Heart left ventricle (tissue), 13 donors: ENCODE measurements around the gene SUPT20HL2.

Source experiments
- POLR2A ChIP-seq, 2 donors: fragments of 450-650 bp; IDR thresholded peaks; one replicate each; pipeline ENCODE4 v1.6.1; 2017; ENCODE audit warnings: antibody characterized with exemption in 2 of 2, mild to moderate bottlenecking in 2 of 2, moderate library complexity in 2 of 2
- TF ChIP-seq, protein P1 (sequence below), 12 donors: fragments of 200-600 bp; sonication (generic) in 4 of 12; IDR thresholded peaks; one replicate each; pipeline versions ENCODE4 v1.5.0 to v1.8.0; 2018 to 2022; ENCODE audit warnings: antibody characterized with exemption in 12 of 12, mild to moderate bottlenecking in 5 of 12
- donor health status: ischemic (EF 13 %, LVEDD 7.1; RV severe dilation, severe dysfunction).
- donor health status: DM: no; HTN: yes; CAD: no.
- donor health status: DM: no; HTN: no; CAD: no.
- donor health status: ischemic (EF 25% LVEDD 6.9; RV normal size, moderate dysfunction).
- donor health status: ischemic (EF 25% LVEDD 5.7; RV mildly dilated, moderate dysfunction).
- donor health status: ischemic (EF 35%, LVEDD 5.7; RV mildly dilated, moderate dysfunction).
- donor health status: nonischemic (EF 11% LVEDD 7.7; RV severe dilation, severe dysfunction).
- donor health status: DM: yes; HTN: yes; CAD: no.
- donor health status: PGD.
- donor health status: ischemic (EF 29% LVEDD 5.4; RV normal size, mild dysfunction).
- donor health status: nonischemic (EF 23%, LVEDD 6.1; RV moderate dilation, normal function).

DNA sequence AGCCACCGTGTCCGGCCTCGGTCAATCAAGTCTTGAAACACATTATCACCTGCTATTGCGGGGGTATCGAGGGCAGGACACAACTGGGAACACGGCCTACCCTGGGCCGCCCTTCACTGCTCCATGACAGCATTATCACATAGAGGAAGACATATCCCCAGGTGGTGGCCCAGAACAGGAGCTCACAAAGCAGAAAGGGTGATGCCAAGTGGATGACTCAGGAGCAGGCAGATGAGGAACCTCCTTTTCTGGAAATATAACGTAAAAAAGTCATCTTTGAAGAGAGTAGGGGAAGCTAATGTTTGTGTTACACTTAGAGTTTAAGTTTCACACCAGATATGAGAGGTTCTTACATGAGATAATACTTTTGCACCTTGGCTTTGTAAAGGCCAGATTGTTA is 41.2 kb upstream of the SUPT20HL2 start:
- TF ChIP-seq, protein P1, sequence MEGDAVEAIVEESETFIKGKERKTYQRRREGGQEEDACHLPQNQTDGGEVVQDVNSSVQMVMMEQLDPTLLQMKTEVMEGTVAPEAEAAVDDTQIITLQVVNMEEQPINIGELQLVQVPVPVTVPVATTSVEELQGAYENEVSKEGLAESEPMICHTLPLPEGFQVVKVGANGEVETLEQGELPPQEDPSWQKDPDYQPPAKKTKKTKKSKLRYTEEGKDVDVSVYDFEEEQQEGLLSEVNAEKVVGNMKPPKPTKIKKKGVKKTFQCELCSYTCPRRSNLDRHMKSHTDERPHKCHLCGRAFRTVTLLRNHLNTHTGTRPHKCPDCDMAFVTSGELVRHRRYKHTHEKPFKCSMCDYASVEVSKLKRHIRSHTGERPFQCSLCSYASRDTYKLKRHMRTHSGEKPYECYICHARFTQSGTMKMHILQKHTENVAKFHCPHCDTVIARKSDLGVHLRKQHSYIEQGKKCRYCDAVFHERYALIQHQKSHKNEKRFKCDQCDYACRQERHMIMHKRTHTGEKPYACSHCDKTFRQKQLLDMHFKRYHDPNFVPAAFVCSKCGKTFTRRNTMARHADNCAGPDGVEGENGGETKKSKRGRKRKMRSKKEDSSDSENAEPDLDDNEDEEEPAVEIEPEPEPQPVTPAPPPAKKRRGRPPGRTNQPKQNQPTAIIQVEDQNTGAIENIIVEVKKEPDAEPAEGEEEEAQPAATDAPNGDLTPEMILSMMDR (IDR thresholded peaks at IDR 0.05): no peak
- TF ChIP-seq POLR2A (IDR thresholded peaks at IDR 0.05): no peak
